WTC11 (cell line): ENCODE data around the gene RIPK1. TPM values are rescaled to one million over a fixed set of nuclear protein-coding genes. Genes with fewer than 3 reads are reported as not detected.

Source experiments
- ATAC-seq: fragments of 200-7000 bp; cut with Tn5 transposase; 2 replicates; pipeline ENCODE4 v1.10.0; 2021; ENCODE audit warnings: mild to moderate bottlenecking, moderate library complexity
- CTCF ChIA-PET: fragments of 300-600 bp; sonication (Branson Sonifier 250); formaldehyde crosslinking; loops from one replicate; lab custom pipeline; 2021; ENCODE audit warnings: antibody characterized with exemption; lab: Charles Lee
- POLR2A ChIA-PET: fragments of 350-600 bp; sonication (Branson Sonifier 250); formaldehyde crosslinking; loops from one replicate; lab custom pipeline; 2021; ENCODE audit warnings: antibody characterized with exemption; lab: Charles Lee
- DNase-seq: peaks from one replicate; pipeline ENCODE4 v3.0.0; 2021; ENCODE audit warnings: low spot score
- H3K27ac Mint-ChIP-seq: 2 replicates; pipeline ENCODE4 v1.8.0; 2021; ENCODE audit warnings: mixed read lengths
- H3K27me3 Mint-ChIP-seq: 2 replicates; pipeline ENCODE4 v1.8.0; 2021; ENCODE audit warnings: low read depth, mild to moderate bottlenecking, moderate library complexity, mixed read lengths
- H3K36me3 Mint-ChIP-seq: 2 replicates; pipeline ENCODE4 v1.8.0; 2021; ENCODE audit warnings: mixed read lengths
- H3K4me1 Mint-ChIP-seq: 2 replicates; pipeline ENCODE4 v1.8.0; 2022; ENCODE audit warnings: mixed read lengths
- H3K4me3 Mint-ChIP-seq: 2 replicates; pipeline ENCODE4 v1.8.0; 2021; ENCODE audit warnings: mild to moderate bottlenecking, moderate library complexity, mixed read lengths
- H3K9me3 Mint-ChIP-seq: 2 replicates; pipeline ENCODE4 v1.8.0; 2021; ENCODE audit warnings: mixed read lengths
- ATF1 ChIP-seq: sonication (generic); formaldehyde crosslinking; IDR thresholded peaks from 2 replicates; pipeline ENCODE4 v1.8.1; 2023; ENCODE audit warnings: mild to moderate bottlenecking, moderate library complexity, missing genetic modification reagents
- CREM ChIP-seq: sonication (generic); formaldehyde crosslinking; IDR thresholded peaks from 2 replicates; pipeline ENCODE4 v1.8.1; 2022; ENCODE audit warnings: mild to moderate bottlenecking, missing genetic modification reagents, moderate library complexity
- EMX1 ChIP-seq: fragments of 250-450 bp; sonication (Bioruptor Pico); IDR thresholded peaks from 2 replicates; pipeline ENCODE4 v1.8.0; 2021; ENCODE audit warnings: mild to moderate bottlenecking
- HMGA2 ChIP-seq: fragments of 250-450 bp; sonication (Bioruptor Pico); IDR thresholded peaks from 2 replicates; pipeline ENCODE4 v1.4.0; 2021; ENCODE audit warnings: mild to moderate bottlenecking, moderate library complexity
- IRF1 ChIP-seq: sonication (generic); formaldehyde crosslinking; IDR thresholded peaks from 2 replicates; pipeline ENCODE4 v1.8.0; 2023; ENCODE audit warnings: missing genetic modification reagents
- MAX ChIP-seq: sonication (generic); formaldehyde crosslinking; IDR thresholded peaks from 2 replicates; pipeline ENCODE4 v1.8.0; 2022; ENCODE audit warnings: mild to moderate bottlenecking, missing genetic modification reagents
- MLX ChIP-seq: sonication (generic); formaldehyde crosslinking; IDR thresholded peaks from 2 replicates; pipeline ENCODE4 v1.8.1; 2023; ENCODE audit warnings: mild to moderate bottlenecking, missing genetic modification reagents, moderate library complexity
- NFATC4 ChIP-seq: fragments of 250-450 bp; sonication (Bioruptor Pico); IDR thresholded peaks from 2 replicates; pipeline ENCODE4 v1.9.0; 2021; ENCODE audit warnings: mild to moderate bottlenecking
- NR3C1 ChIP-seq: sonication (generic); formaldehyde crosslinking; conservative IDR thresholded peaks from 2 replicates; pipeline ENCODE4 v1.8.1; 2023; ENCODE audit warnings: low read depth, mild to moderate bottlenecking, missing genetic modification reagents
- OVOL2 ChIP-seq: fragments of 250-450 bp; sonication (Bioruptor Pico); IDR thresholded peaks from 2 replicates; pipeline ENCODE4 v1.9.0; 2021; ENCODE audit warnings: mild to moderate bottlenecking, borderline replicate concordance
- RORB ChIP-seq: fragments of 250-450 bp; sonication (Bioruptor Pico); IDR thresholded peaks from 2 replicates; pipeline ENCODE4 v1.9.0; 2021; ENCODE audit warnings: mild to moderate bottlenecking
- SMAD4 ChIP-seq: sonication (generic); formaldehyde crosslinking; IDR thresholded peaks from 2 replicates; pipeline ENCODE4 v1.8.0; 2022; ENCODE audit warnings: mild to moderate bottlenecking, missing genetic modification reagents
- SP1 ChIP-seq: sonication (generic); formaldehyde crosslinking; conservative IDR thresholded peaks from 2 replicates; pipeline ENCODE4 v1.8.1; 2022; ENCODE audit warnings: missing genetic modification reagents
- STAT6 ChIP-seq: sonication (generic); formaldehyde crosslinking; conservative IDR thresholded peaks from 2 replicates; pipeline ENCODE4 v1.8.1; 2023; ENCODE audit warnings: mild to moderate bottlenecking, low read depth, missing genetic modification reagents, moderate library complexity
- ZBTB43 ChIP-seq: sonication (generic); formaldehyde crosslinking; IDR thresholded peaks from 2 replicates; pipeline ENCODE4 v1.8.1; 2023; ENCODE audit warnings: mild to moderate bottlenecking, missing genetic modification reagents
- ZNF121 ChIP-seq: sonication (generic); formaldehyde crosslinking; IDR thresholded peaks from 2 replicates; pipeline ENCODE4 v1.8.0; 2023; ENCODE audit warnings: missing genetic modification reagents
- ZNF138 ChIP-seq: sonication (generic); formaldehyde crosslinking; conservative IDR thresholded peaks from 2 replicates; pipeline ENCODE4 v1.8.1; 2022; ENCODE audit warnings: mild to moderate bottlenecking, moderate library complexity, missing genetic modification reagents
- ZNF317 ChIP-seq: sonication (generic); formaldehyde crosslinking; IDR thresholded peaks from 2 replicates; pipeline ENCODE4 v1.8.1; 2023; ENCODE audit warnings: low read depth, mild to moderate bottlenecking, moderate library complexity, missing genetic modification reagents, borderline replicate concordance
- ZNF396 ChIP-seq: fragments of 250-450 bp; sonication (Bioruptor Pico); IDR thresholded peaks from 2 replicates; pipeline ENCODE4 v1.8.0; 2021; ENCODE audit warnings: mild to moderate bottlenecking, moderate library complexity, borderline replicate concordance
- ZNF425 ChIP-seq: fragments of 250-450 bp; sonication (Bioruptor Pico); conservative IDR thresholded peaks from 2 replicates; pipeline ENCODE4 v1.9.0; 2021; ENCODE audit warnings: mild to moderate bottlenecking
- ZNF512 ChIP-seq: sonication (generic); formaldehyde crosslinking; IDR thresholded peaks from 2 replicates; pipeline ENCODE4 v1.8.1; 2022; ENCODE audit warnings: missing genetic modification reagents, borderline replicate concordance
- ZNF532 ChIP-seq: fragments of 250-450 bp; sonication (Bioruptor Pico); IDR thresholded peaks from 2 replicates; pipeline ENCODE4 v1.9.0; 2021; ENCODE audit warnings: mild to moderate bottlenecking, borderline replicate concordance
- total RNA-seq: library from RNA; stranded (reverse); gene quantifications from 3 replicates; pipeline ENCODE4 v1.2.3, GENCODE V29; 2021

The RIPK1 gene
- total RNA-seq, 1 experiment from 2014 or later: 8.7 TPM

GRCh38 chr6:3086282-3086946 lies 18.1 kb downstream of the RIPK1 start:
- CTCF ChIA-PET: no interaction called here
- DNase-seq: no peak
- POLR2A ChIA-PET: no interaction called here
- Mint-ChIP-seq H3K4me3 (no peak overlapping the region), H3K27me3 (peaks cover 16% of the 10 kb centered on the region), H3K4me1 (peaks cover 6% of the 10 kb centered on the region), H3K9me3 (peaks cover 73% of the 10 kb centered on the region), H3K27ac (no peak overlapping the region), H3K36me3 (peaks cover 90% of the 10 kb centered on the region)
- no peak for TF ChIP-seq SMAD4 (CRISPR knock-in tag)
- no peak for TF ChIP-seq CREM (CRISPR knock-in tag)
- no peak for TF ChIP-seq ZNF396 (CRISPR knock-in tag)
- no peak for TF ChIP-seq IRF1
- no peak for TF ChIP-seq ZNF121 (CRISPR knock-in tag)
- TF ChIP-seq SP1 (CRISPR knock-in tag): no peak
- no peak for TF ChIP-seq STAT6 (CRISPR knock-in tag)
- no peak for TF ChIP-seq ZBTB43 (CRISPR knock-in tag)
- no peak for TF ChIP-seq ATF1 (CRISPR knock-in tag)
- TF ChIP-seq ZNF512 (CRISPR knock-in tag): no peak
- TF ChIP-seq ZNF317 (CRISPR knock-in tag): no peak
- TF ChIP-seq ZNF425: no peak
- no peak for TF ChIP-seq NFATC4 (CRISPR knock-in tag)
- no peak for TF ChIP-seq RORB (CRISPR knock-in tag)
- TF ChIP-seq MAX: no peak
- no peak for TF ChIP-seq NR3C1 (CRISPR knock-in tag)
- no peak for ATAC-seq

- Mint-ChIP-seq H3K36me3 (peaks cover 72% of the 10 kb centered on the region), H3K9me3 (peaks cover 67% of the 10 kb centered on the region), H3K27me3 (peaks cover 16% of the 10 kb centered on the region), H3K4me3 (no peak overlapping the region), H3K27ac (no peak overlapping the region), H3K4me1 (no peaks in the 10 kb centered on the region)
- ChIA-PET POLR2A (no interaction called here), CTCF (no interaction called here)
- DNase-seq: no peak
- ATAC-seq: no peak
- TF ChIP-seq EMX1 (no peak), NR3C1 (CRISPR knock-in tag) (no peak), HMGA2 (CRISPR knock-in tag) (no peak), SP1 (CRISPR knock-in tag) (no peak), ZNF532 (no peak), MLX (CRISPR knock-in tag) (no peak), OVOL2 (CRISPR knock-in tag) (no peak), ZNF138 (CRISPR knock-in tag) (no peak)
These were observed 20.2 kb downstream of the RIPK1 start for GRCh38 chr6:3088446-3088845.
